Transverse colon (tissue), 4 donors: ENCODE results near the gene MINDY1. TPM values are rescaled to one million over a fixed set of nuclear protein-coding genes. Genes with fewer than 3 reads are reported as not detected.

ENCODE experiments used
- DNase-seq: peaks from one replicate; pipeline ENCODE4 v3.0.0-alpha.2; 2019
- H3K27ac ChIP-seq, 4 donors: fragments of 200-600 bp; sonication (generic); 2 replicates each; pipeline ENCODE4 v1.5.1; 2016 to 2018; ENCODE audit warnings: inconsistent platforms in 4 of 4
- H3K27me3 ChIP-seq: fragments of 200-600 bp; sonication (generic); 2 replicates; pipeline ENCODE4 v1.5.1; 2017; ENCODE audit warnings: inconsistent platforms
- H3K36me3 ChIP-seq, 4 donors: fragments of 200-600 bp; sonication (generic); 2 replicates each; pipeline ENCODE4 v1.5.1; 2017 to 2019; ENCODE audit warnings: inconsistent platforms in 4 of 4
- H3K4me1 ChIP-seq, 4 donors: fragments of 200-600 bp; sonication (generic); 2 replicates each; pipeline ENCODE4 v1.5.1; 2017 to 2020; ENCODE audit warnings: inconsistent platforms in 4 of 4
- H3K4me3 ChIP-seq, 4 donors: fragments of 200-600 bp; sonication (generic); 1 replicate in 1 of 4; 2 replicates in 3 of 4; pipeline versions ENCODE4 v1.5.1 to v1.6.1; 2017 to 2019; ENCODE audit warnings: inconsistent platforms in 4 of 4
- H3K9me3 ChIP-seq, 2 donors: fragments of 200-600 bp; sonication (generic); 2 replicates each; pipeline ENCODE4 v1.5.1; 2017 to 2019; ENCODE audit warnings: inconsistent platforms in 2 of 2
- EP300 ChIP-seq: sonication (generic); formaldehyde crosslinking; IDR thresholded peaks from one replicate; pipeline ENCODE4 v1.6.1; 2017; ENCODE audit warnings: antibody characterized with exemption, low read depth
- POLR2A ChIP-seq: fragments of 450-650 bp; IDR thresholded peaks from one replicate; pipeline ENCODE4 v1.6.1; 2016; ENCODE audit warnings: antibody characterized with exemption, mild to moderate bottlenecking, moderate library complexity
- POLR2AphosphoS5 ChIP-seq, 3 donors: sonication (generic); formaldehyde crosslinking; IDR thresholded peaks; one replicate each; pipeline ENCODE4 v1.6.1; 2016; ENCODE audit warnings: antibody characterized with exemption in 3 of 3
- WGBS, 2 donors: methylation state at CpG; one replicate each; pipeline ENCODE4 v1.1.5; 2018; ENCODE audit warnings: low coverage in 1 of 2; 5-methylcytosine and 5-hydroxymethylcytosine counted together
- in situ Hi-C, 4 donors: fragments of 200-750 bp; cut with MboI; loops; one replicate each; pipeline versions ENCODE4 v1.15.0 to v1.15.1; 2017; ENCODE audit warnings: low sequenced_read_pairs in 3 of 4, low pct_ligation_motif_present in 1 of 4, low pct_unique_long_range_greater_than_20kb in 1 of 4
- intact Hi-C: fragments of 100-400 bp; cut with DNase I; formaldehyde crosslinking; loops from one replicate; pipeline ENCODE4 v1.15.1; 2023; ENCODE audit warnings: low total_unique reads
- total RNA-seq, 4 donors: library from RNA; depleted of rRNA; stranded (reverse); fragments of >200 nt; gene quantifications; one replicate each; pipeline ENCODE4 v1.1.0, GENCODE V29; 2016
- TF ChIP-seq, protein P1 (sequence below), 5 experiments: fragments of 200-600 bp in 3 of 5; fragments of 450-650 bp in 2 of 5; sonication (generic) in 3 of 5; IDR thresholded peaks; 1 replicate in 2 of 5; 2 replicates in 3 of 5; pipeline ENCODE4 v1.5.1; 2016 to 2017; ENCODE audit warnings: antibody characterized with exemption in 5 of 5, inconsistent platforms in 3 of 5, mild to moderate bottlenecking in 2 of 5, moderate library complexity in 1 of 5

Gene MINDY1
- total RNA-seq, 4 donors from 2014 or later = 27.7 to 66.2 (median 54.8) TPM

- no peak overlapping the region for H3K4me3 ChIP-seq
- DNase-seq = peak; percentile 35
- 55% methylated on average over 5 of the region's 6 CpGs; no CpG with 5 or more reads in 1 of the 2 donors for WGBS, 2 donors
- H3K27me3 ChIP-seq = no peaks in the 10 kb centered on the region
- H3K9me3 ChIP-seq = no peaks in the 10 kb centered on the region
- peak overlapping the region in 1 of 4 donors; percentile 42 for H3K27ac ChIP-seq
- TF ChIP-seq EP300 = no peak
- TF ChIP-seq POLR2AphosphoS5 (IDR thresholded peaks at IDR 0.05) = no peak
- TF ChIP-seq, protein P1, sequence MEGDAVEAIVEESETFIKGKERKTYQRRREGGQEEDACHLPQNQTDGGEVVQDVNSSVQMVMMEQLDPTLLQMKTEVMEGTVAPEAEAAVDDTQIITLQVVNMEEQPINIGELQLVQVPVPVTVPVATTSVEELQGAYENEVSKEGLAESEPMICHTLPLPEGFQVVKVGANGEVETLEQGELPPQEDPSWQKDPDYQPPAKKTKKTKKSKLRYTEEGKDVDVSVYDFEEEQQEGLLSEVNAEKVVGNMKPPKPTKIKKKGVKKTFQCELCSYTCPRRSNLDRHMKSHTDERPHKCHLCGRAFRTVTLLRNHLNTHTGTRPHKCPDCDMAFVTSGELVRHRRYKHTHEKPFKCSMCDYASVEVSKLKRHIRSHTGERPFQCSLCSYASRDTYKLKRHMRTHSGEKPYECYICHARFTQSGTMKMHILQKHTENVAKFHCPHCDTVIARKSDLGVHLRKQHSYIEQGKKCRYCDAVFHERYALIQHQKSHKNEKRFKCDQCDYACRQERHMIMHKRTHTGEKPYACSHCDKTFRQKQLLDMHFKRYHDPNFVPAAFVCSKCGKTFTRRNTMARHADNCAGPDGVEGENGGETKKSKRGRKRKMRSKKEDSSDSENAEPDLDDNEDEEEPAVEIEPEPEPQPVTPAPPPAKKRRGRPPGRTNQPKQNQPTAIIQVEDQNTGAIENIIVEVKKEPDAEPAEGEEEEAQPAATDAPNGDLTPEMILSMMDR (IDR thresholded peaks at IDR 0.05) = no peak
- TF ChIP-seq POLR2A = no peak
- H3K4me1 ChIP-seq = peaks cover 14 to 43% (median 36%) of the 10 kb centered on the region in 4 donors
- H3K36me3 ChIP-seq = no peaks in the 10 kb centered on the region
- intact Hi-C loops (no loop called here), in situ Hi-C loops (no loop called here)
Observed at GRCh38 chr1:150981177-150981804, 25.4 kb downstream of the MINDY1 start.

DNA sequence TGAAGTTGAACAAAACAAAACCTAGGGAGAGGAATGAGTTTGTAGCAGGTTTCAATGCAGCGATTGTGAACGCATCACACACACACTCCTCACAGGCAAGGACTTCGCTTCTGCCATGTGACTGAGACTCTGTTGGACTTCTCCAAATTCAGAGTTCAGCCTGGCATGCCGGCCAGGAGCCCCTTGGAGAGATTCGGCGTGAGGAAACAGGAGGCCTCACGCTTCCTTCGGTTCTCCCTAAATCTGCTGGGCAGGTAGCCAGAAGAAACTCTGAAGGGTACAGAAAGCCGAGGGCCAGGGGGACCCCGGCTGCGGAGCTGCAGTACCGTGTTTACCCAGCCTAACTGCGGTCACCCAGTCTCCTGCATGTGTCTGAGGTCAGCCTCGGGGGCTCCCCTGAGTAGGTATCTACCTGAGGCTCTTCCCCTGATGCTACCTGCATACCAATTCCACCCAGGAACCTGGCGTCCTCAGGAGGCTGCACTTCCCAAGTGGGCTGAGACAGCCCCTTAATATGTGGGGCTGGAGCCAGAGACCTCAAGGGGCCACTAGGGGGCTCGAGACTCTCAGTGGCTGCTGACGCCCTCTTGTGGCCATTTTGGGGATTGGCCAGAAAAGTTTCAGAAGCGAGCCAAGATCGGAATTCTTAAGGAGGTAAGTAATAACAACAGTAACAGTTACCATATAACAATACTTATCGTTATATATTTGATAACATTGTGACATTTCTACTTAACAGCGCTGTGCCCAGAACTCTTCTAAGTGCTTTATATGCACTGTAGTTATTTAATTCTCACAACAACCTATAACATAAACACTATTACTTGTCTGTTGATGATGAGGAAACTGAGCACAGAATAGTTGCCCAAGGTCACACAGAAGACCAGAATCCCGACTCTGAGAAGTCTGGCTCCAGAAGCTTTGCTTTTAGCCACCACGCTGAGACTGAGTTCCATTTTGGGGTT lies 27.3 kb downstream of the MINDY1 start:
- peaks cover 14 to 47% (median 40%) of the 10 kb centered on the region in 4 donors for H3K4me1 ChIP-seq
- no peaks in the 10 kb centered on the region for H3K27me3 ChIP-seq
- in situ Hi-C loops (no loop called here), intact Hi-C loops (no loop called here)
- peak overlapping the region in 1 of 4 donors; percentile 29 for H3K4me3 ChIP-seq
- H3K36me3 ChIP-seq = no peaks in the 10 kb centered on the region
- TF ChIP-seq POLR2AphosphoS5 (IDR thresholded peaks at IDR 0.05) (peak in 2 of 3 donors; percentile 29 to 30), EP300 (no peak), POLR2A (no peak)
- TF ChIP-seq, protein P1 (IDR thresholded peaks at IDR 0.05) = peak; percentile 99 to 100 (median 100)
- no peaks in the 10 kb centered on the region for H3K9me3 ChIP-seq
- H3K27ac ChIP-seq = peak overlapping the region; percentile 50 to 64 (median 60)
- DNase-seq = peak; percentile 92
- WGBS, 2 donors = 23 to 26% methylated on average over 6 to 23 of the region's 23 CpGs

DNA sequence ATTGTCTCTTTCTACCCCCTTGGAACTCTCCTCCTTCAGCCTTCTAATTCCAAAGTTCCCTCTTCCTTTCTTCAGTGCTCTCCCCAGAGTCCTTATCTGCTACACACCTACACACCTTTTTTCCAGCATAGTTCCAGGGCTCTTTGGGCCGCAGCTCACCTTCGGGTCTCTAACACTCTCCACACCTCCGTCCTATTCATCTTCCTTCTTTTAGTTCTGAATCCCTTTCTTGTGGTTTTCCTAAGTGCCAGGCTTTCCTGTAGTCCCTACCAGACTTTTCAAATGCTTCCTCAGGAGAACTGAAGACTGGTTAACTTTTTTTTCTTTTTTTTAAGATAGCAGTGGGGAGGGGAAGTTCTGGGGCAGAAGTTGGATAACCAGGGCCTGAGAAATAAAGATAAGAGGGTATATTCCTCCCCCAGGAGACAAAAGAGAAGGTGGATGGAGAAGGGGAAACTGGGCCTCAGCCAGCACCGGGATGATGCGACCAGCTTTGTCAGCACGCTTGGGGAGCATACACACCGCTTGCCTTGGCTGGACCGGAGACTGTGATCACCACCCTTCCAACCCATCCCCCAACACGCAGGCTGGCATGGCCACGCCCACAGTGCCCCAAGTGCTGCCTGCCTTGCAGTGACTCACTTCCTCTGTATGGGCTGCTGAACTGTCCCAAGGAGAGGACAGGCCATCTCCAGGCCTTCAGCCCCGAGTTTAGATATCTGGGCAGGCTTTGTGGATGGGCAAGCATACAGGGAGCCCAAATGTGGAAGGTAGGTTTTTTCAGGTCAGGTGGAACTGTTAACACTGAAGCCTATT lies 29.6 kb downstream of the MINDY1 start:
- peak; percentile 91 for DNase-seq
- in situ Hi-C loops = no loop called here
- intact Hi-C loops = no loop called here
- H3K27ac ChIP-seq = peak overlapping the region; percentile 51 to 65 (median 57)
- no peaks in the 10 kb centered on the region for H3K9me3 ChIP-seq
- peaks cover 23 to 56% (median 52%) of the 10 kb centered on the region in 4 donors for H3K4me1 ChIP-seq
- 41 to 48% methylated on average over 4 to 11 of the region's 11 CpGs for WGBS, 2 donors
- no peaks in the 10 kb centered on the region for H3K27me3 ChIP-seq
- no peak overlapping the region for H3K4me3 ChIP-seq
- H3K36me3 ChIP-seq = no peaks in the 10 kb centered on the region
- TF ChIP-seq, protein P1 (IDR thresholded peaks at IDR 0.05) = no peak
- TF ChIP-seq POLR2AphosphoS5 (IDR thresholded peaks at IDR 0.05) = peak; percentile 61 to 62 (median 61)
